H9 (cell line): ENCODE measurements around the gene MBD3L2. TPM values are rescaled to one million over a fixed set of nuclear protein-coding genes. Genes with fewer than 3 reads are reported as not detected.
"Not testable (repeated sequence)": the region's sequence is repeated elsewhere in the genome, so short reads cannot be mapped to it uniquely, and the experiment has no call there.

Experiments
- DNase-seq: peaks from one replicate; pipeline ENCODE4 v3.0.0-alpha.2; 2017
- H2AFZ ChIP-seq: one replicate; pipeline ENCODE4 v1.6.1; 2013; ENCODE audit warnings: mild to moderate bottlenecking, low read length, control low read depth, moderate library complexity
- H2AK5ac ChIP-seq: 2 replicates; pipeline ENCODE4 v1.6.1; 2013; ENCODE audit warnings: low read length, control low read depth, mixed read lengths; ENCODE audit not compliant: insufficient read length
- H2BK120ac ChIP-seq: one replicate; pipeline ENCODE4 v1.6.1; 2013; ENCODE audit warnings: low read depth, mild to moderate bottlenecking, low read length, control low read depth, inconsistent platforms; ENCODE audit not compliant: poor library complexity, severe bottlenecking
- H2BK12ac ChIP-seq: 2 replicates; pipeline ENCODE4 v1.6.1; 2013; ENCODE audit warnings: low read length, control low read depth, mixed read lengths, low read depth; ENCODE audit not compliant: insufficient read length
- H2BK15ac ChIP-seq: 2 replicates; pipeline ENCODE4 v1.6.1; 2013; ENCODE audit warnings: low read depth, low read length, control low read depth
- H2BK20ac ChIP-seq: one replicate; pipeline ENCODE4 v1.6.1; 2013; ENCODE audit warnings: low read depth, mild to moderate bottlenecking, low read length, control low read depth, inconsistent platforms; ENCODE audit not compliant: poor library complexity, severe bottlenecking
- H2BK5ac ChIP-seq: 2 replicates; pipeline ENCODE4 v1.6.1; 2013; ENCODE audit warnings: low read length, control low read depth, mixed read lengths; ENCODE audit not compliant: insufficient read length
- H3K14ac ChIP-seq: 2 replicates; pipeline ENCODE4 v1.6.1; 2013; ENCODE audit warnings: low read length, control low read depth; ENCODE audit not compliant: insufficient read depth
- H3K18ac ChIP-seq: 2 replicates; pipeline ENCODE4 v1.6.1; 2013; ENCODE audit warnings: low read depth, mild to moderate bottlenecking, mixed read lengths, low read length, control low read depth; ENCODE audit not compliant: insufficient read length
- H3K23ac ChIP-seq: 2 replicates; pipeline ENCODE4 v1.6.1; 2013; ENCODE audit warnings: low read length, control low read depth, mixed read lengths, low read depth; ENCODE audit not compliant: insufficient read length
- H3K23me2 ChIP-seq: 2 replicates; pipeline ENCODE4 v1.6.1; 2013; ENCODE audit warnings: low read depth, mild to moderate bottlenecking, mixed read lengths, low read length, control low read depth; ENCODE audit not compliant: insufficient read length, poor library complexity, severe bottlenecking
- H3K27ac ChIP-seq: 2 replicates; pipeline ENCODE4 v1.5.1; 2013; ENCODE audit warnings: low read length, control low read depth, mixed read lengths, low read depth; ENCODE audit not compliant: insufficient read length
- H3K27me3 ChIP-seq: 2 replicates; pipeline ENCODE4 v1.6.1; 2013; ENCODE audit warnings: low read length, control low read depth, inconsistent platforms; ENCODE audit not compliant: insufficient read depth
- H3K4ac ChIP-seq: 2 replicates; pipeline ENCODE4 v1.6.1; 2013; ENCODE audit warnings: low read depth, mild to moderate bottlenecking, control low read depth, inconsistent platforms, low read length, moderate library complexity
- H3K4me1 ChIP-seq: 2 replicates; pipeline ENCODE4 v1.6.1; 2013; ENCODE audit warnings: low read length, control low read depth, inconsistent platforms; ENCODE audit not compliant: insufficient read depth
- H3K4me2 ChIP-seq: 2 replicates; pipeline ENCODE4 v1.6.1; 2013; ENCODE audit warnings: low read length, control low read depth, mixed read lengths; ENCODE audit not compliant: insufficient read length, insufficient read depth
- H3K56ac ChIP-seq: 2 replicates; pipeline ENCODE4 v1.6.1; 2013; ENCODE audit warnings: low read depth, mild to moderate bottlenecking, mixed read lengths, low read length, control low read depth; ENCODE audit not compliant: insufficient read length
- H3K79me1 ChIP-seq: 2 replicates; pipeline ENCODE4 v1.6.1; 2013; ENCODE audit warnings: low read depth, mild to moderate bottlenecking, moderate library complexity, low read length, control low read depth, inconsistent platforms; ENCODE audit not compliant: insufficient read depth, poor library complexity, severe bottlenecking
- H3K79me2 ChIP-seq: 2 replicates; pipeline ENCODE4 v1.6.1; 2013; ENCODE audit warnings: low read length, control low read depth, inconsistent platforms; ENCODE audit not compliant: insufficient read depth
- H3K9ac ChIP-seq: 2 replicates; pipeline ENCODE4 v1.6.1; 2013; ENCODE audit warnings: low read length, control low read depth, mixed read lengths; ENCODE audit not compliant: insufficient read length; ENCODE audit errors: extremely low read depth
- H3K9me3 ChIP-seq: one replicate; pipeline ENCODE4 v1.6.1; 2013; ENCODE audit warnings: low read depth, low read length, inconsistent platforms; ENCODE audit not compliant: control insufficient read depth
- H3T11ph ChIP-seq: one replicate; pipeline ENCODE4 v1.6.1; 2013; ENCODE audit warnings: mild to moderate bottlenecking, low read length, control low read depth, inconsistent platforms
- H4K20me1 ChIP-seq: one replicate; pipeline ENCODE4 v1.6.1; 2013; ENCODE audit not compliant: control insufficient read depth, insufficient read length, insufficient read depth
- H4K5ac ChIP-seq: 2 replicates; pipeline ENCODE4 v1.6.1; 2013; ENCODE audit warnings: low read depth, mild to moderate bottlenecking, mixed read lengths, low read length, control low read depth; ENCODE audit not compliant: insufficient read length
- H4K8ac ChIP-seq: replicated peaks from 2 replicates; pipeline ENCODE4 v1.6.1; 2013; ENCODE audit warnings: low read length, control low read depth, mixed read lengths, low read depth; ENCODE audit not compliant: insufficient read length
- H4K91ac ChIP-seq: 2 replicates; pipeline ENCODE4 v1.6.1; 2013; ENCODE audit warnings: low read depth, mild to moderate bottlenecking, moderate library complexity, mixed read lengths, low read length, control low read depth; ENCODE audit not compliant: insufficient read length
- H3K27ac Mint-ChIP-seq, 3 experiments: 2 replicates in 2 of 3; 3 replicates in 1 of 3; pipeline ENCODE4 v1.8.0; 2020 to 2021; ENCODE audit warnings: mixed read lengths in 3 of 3, mild to moderate bottlenecking in 1 of 3, moderate library complexity in 1 of 3
- H3K27me3 Mint-ChIP-seq: 2 replicates; pipeline ENCODE4 v1.8.0; 2021; ENCODE audit warnings: low read depth, mild to moderate bottlenecking, moderate library complexity, mixed read lengths
- H3K36me3 Mint-ChIP-seq, 3 experiments: 2 replicates in 2 of 3; 3 replicates in 1 of 3; pipeline ENCODE4 v1.8.0; 2020 to 2021; ENCODE audit warnings: low read depth in 3 of 3, mixed read lengths in 3 of 3; ENCODE audit not compliant: insufficient read depth in 1 of 3
- H3K4me1 Mint-ChIP-seq, 2 experiments: 2 replicates each; pipeline ENCODE4 v1.8.0; 2020; ENCODE audit warnings: mixed read lengths in 2 of 2
- H3K4me3 Mint-ChIP-seq, 2 experiments: 2 replicates in 1 of 2; 3 replicates in 1 of 2; pipeline ENCODE4 v1.8.0; 2020 to 2021; ENCODE audit warnings: mild to moderate bottlenecking in 2 of 2, mixed read lengths in 2 of 2, moderate library complexity in 1 of 2
- H3K9me3 Mint-ChIP-seq, 2 experiments: 2 replicates in 1 of 2; 3 replicates in 1 of 2; pipeline ENCODE4 v1.8.0; 2020; ENCODE audit warnings: mild to moderate bottlenecking in 2 of 2, mixed read lengths in 2 of 2, moderate library complexity in 1 of 2
- WGBS: extraction: QIAGEN DNeasy Blood & Tissue Kit; methylation state at CpG from one replicate; pipeline ENCODE4 v1.1.7; 2013; ENCODE audit warnings: missing lambda C conversion rate, low lambda C conversion rate, mixed read lengths; ENCODE audit not compliant: insufficient read length; ENCODE audit errors: extremely low coverage; 5-methylcytosine and 5-hydroxymethylcytosine counted together
- total RNA-seq: library from RNA; stranded (reverse); gene quantifications from 2 replicates; pipeline ENCODE4 v1.2.1, GENCODE V29; 2021

MBD3L2 gene
- total RNA-seq, 1 experiment from 2014 or later, result not detected

GRCh38 chr19:7054635-7055368 is 5.7 kb downstream of the MBD3L2 start:
- H3K79me1 ChIP-seq, H3K4me3 Mint-ChIP-seq, DNase-seq, H3K79me2 ChIP-seq, H2BK12ac ChIP-seq, H4K8ac ChIP-seq, H4K5ac ChIP-seq, H4K91ac ChIP-seq, H3K27me3 ChIP-seq, H2BK15ac ChIP-seq, H2BK20ac ChIP-seq, H4K20me1 ChIP-seq, H3K23me2 ChIP-seq, H3K9ac ChIP-seq, H3K27me3 Mint-ChIP-seq, H2BK5ac ChIP-seq, H3K9me3 ChIP-seq, H3K56ac ChIP-seq, H3K9me3 Mint-ChIP-seq, H3K14ac ChIP-seq, H3K27ac Mint-ChIP-seq, H2AFZ ChIP-seq, H3K18ac ChIP-seq, H3K36me3 Mint-ChIP-seq, H3K27ac ChIP-seq, H2AK5ac ChIP-seq, H3K4me1 ChIP-seq, H3T11ph ChIP-seq, H3K4ac ChIP-seq, H3K4me2 ChIP-seq, H3K23ac ChIP-seq, H2BK120ac ChIP-seq, H3K4me1 Mint-ChIP-seq: not testable (repeated sequence)
- no CpG with 5 or more reads among the region's 14 CpGs for WGBS

DNA sequence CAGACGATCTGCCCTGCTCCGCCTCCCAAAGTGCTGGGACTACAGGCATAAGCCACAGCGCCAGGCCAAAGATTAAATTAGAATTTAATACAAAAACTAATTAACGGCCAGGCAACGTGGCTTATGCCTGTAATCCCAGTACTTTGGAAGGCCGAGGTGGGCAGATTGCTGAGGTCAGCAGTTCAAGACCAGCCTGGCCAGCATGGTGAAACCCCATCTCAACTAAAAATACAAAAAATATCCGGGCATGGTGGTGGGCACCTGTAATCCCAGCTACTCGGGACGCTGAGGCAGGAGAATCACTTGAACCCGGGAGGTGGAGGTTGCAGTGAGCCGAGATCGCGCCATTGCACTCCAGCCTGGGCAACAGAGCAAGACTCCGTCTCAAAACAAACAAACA is 6.6 kb downstream of the MBD3L2 start:
- H3K23me2 ChIP-seq, H3K56ac ChIP-seq, H3K14ac ChIP-seq, H3K4me2 ChIP-seq, H3K4me1 Mint-ChIP-seq, H2BK5ac ChIP-seq, H3K18ac ChIP-seq, H3K23ac ChIP-seq, H2BK120ac ChIP-seq, H3T11ph ChIP-seq, H3K27ac Mint-ChIP-seq, H2BK12ac ChIP-seq, H2BK20ac ChIP-seq, H3K4me1 ChIP-seq, H3K79me2 ChIP-seq, H3K4me3 Mint-ChIP-seq, H4K5ac ChIP-seq, H4K91ac ChIP-seq, H3K9ac ChIP-seq, H3K36me3 Mint-ChIP-seq, DNase-seq, H4K8ac ChIP-seq, H3K27me3 ChIP-seq, H2AK5ac ChIP-seq, H4K20me1 ChIP-seq, H3K4ac ChIP-seq, H2BK15ac ChIP-seq, H3K27me3 Mint-ChIP-seq, H3K9me3 ChIP-seq, H2AFZ ChIP-seq, H3K9me3 Mint-ChIP-seq, H3K27ac ChIP-seq, H3K79me1 ChIP-seq: not testable (repeated sequence)
- no CpG with 5 or more reads among the region's 14 CpGs for WGBS
